Measurements from ENCODE around the gene CROCC.

CROCC gene

GRCh38 chr1:16969651-16970050 lies 47.9 kb downstream of the CROCC start:
- DNase-seq, result no peak

- no peak for DNase-seq
Measured at GRCh38 chr1:16970132-16970910, 48.6 kb downstream of the CROCC start.

- no peak for DNase-seq
Measured at GRCh38 chr1:16971341-16972188, 49.8 kb downstream of the CROCC start.

GRCh38 chr1:16972189-16972895 lies 50.6 kb downstream of the CROCC start:
- no peak for DNase-seq

- no peak for DNase-seq
Measured at GRCh38 chr1:16973215-16973614, 51.5 kb downstream of the CROCC start.

GRCh38 chr1:16975211-16975610 lies 53.5 kb downstream of the CROCC start:
- DNase-seq, result no peak

GRCh38 chr1:16975838-16976237 lies 54.1 kb downstream of the CROCC start:
- no peak for DNase-seq

GRCh38 chr1:16976966-16977365 lies 55.2 kb downstream of the CROCC start:
- no peak for DNase-seq

GRCh38 chr1:16977377-16977776 lies 55.6 kb downstream of the CROCC start:
- DNase-seq, result no peak

- no peak for DNase-seq
Measured at GRCh38 chr1:16978139-16978538, 56.4 kb downstream of the CROCC start.

GRCh38 chr1:16978567-16979474 lies 57.1 kb downstream of the CROCC start:
- no peak for DNase-seq

- no peak for DNase-seq
Measured at GRCh38 chr1:16979475-16980327, 58.0 kb downstream of the CROCC start.

- no peak for DNase-seq
Measured at GRCh38 chr1:16980473-16981268, 58.9 kb downstream of the CROCC start, which contains the start of gene MFAP2. Gene MFAP2 (minus strand): TSS chr1:16980620. CDS start chr1:16978273, 2,347 bp downstream.

- DNase-seq, result peak; percentile 86
Measured at GRCh38 chr1:16981269-16981849, 59.6 kb downstream of the CROCC start.

- no peak for DNase-seq
Measured at GRCh38 chr1:16982902-16983301, 61.2 kb downstream of the CROCC start.

- no peak for DNase-seq
Measured at GRCh38 chr1:16983649-16984048, 61.9 kb downstream of the CROCC start.

- DNase-seq, result peak; percentile 23
Measured at GRCh38 chr1:16984717-16985116, 63.0 kb downstream of the CROCC start.

- DNase-seq, result no peak
Measured at GRCh38 chr1:16986113-16986512, 64.4 kb downstream of the CROCC start.

- DNase-seq, result no peak
Measured at GRCh38 chr1:16986560-16986959, 64.8 kb downstream of the CROCC start.

GRCh38 chr1:16986962-16987361 lies 65.2 kb downstream of the CROCC start:
- no peak for DNase-seq
